Measurements from ENCODE around the gene C14orf119. TPM values are rescaled to one million over a fixed set of nuclear protein-coding genes. Genes with fewer than 3 reads are reported as not detected.

The C14orf119 gene
- total RNA-seq, 1 donor from 2014 or later: 27.3 TPM

GRCh38 chr14:23052182-23052623, 43.1 kb upstream of the C14orf119 start:
- no peak overlapping the region for H3K4me3 ChIP-seq (ENCODE audit: low read depth, low read length)
- DNase-seq (ENCODE audit: low read depth): no peak
- TF ChIP-seq, protein P1, sequence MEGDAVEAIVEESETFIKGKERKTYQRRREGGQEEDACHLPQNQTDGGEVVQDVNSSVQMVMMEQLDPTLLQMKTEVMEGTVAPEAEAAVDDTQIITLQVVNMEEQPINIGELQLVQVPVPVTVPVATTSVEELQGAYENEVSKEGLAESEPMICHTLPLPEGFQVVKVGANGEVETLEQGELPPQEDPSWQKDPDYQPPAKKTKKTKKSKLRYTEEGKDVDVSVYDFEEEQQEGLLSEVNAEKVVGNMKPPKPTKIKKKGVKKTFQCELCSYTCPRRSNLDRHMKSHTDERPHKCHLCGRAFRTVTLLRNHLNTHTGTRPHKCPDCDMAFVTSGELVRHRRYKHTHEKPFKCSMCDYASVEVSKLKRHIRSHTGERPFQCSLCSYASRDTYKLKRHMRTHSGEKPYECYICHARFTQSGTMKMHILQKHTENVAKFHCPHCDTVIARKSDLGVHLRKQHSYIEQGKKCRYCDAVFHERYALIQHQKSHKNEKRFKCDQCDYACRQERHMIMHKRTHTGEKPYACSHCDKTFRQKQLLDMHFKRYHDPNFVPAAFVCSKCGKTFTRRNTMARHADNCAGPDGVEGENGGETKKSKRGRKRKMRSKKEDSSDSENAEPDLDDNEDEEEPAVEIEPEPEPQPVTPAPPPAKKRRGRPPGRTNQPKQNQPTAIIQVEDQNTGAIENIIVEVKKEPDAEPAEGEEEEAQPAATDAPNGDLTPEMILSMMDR (conservative IDR thresholded peaks at IDR 0.05; ENCODE audit: low read depth, low read length): peak; percentile 37

- no peak for DNase-seq (ENCODE audit: low read depth)
- TF ChIP-seq, protein P1 (conservative IDR thresholded peaks at IDR 0.05; ENCODE audit: low read depth, low read length): no peak
- H3K4me3 ChIP-seq (ENCODE audit: low read depth, low read length): no peak overlapping the region
These were observed 42.6 kb upstream of the C14orf119 start for GRCh38 chr14:23052671-23053070.

DNA sequence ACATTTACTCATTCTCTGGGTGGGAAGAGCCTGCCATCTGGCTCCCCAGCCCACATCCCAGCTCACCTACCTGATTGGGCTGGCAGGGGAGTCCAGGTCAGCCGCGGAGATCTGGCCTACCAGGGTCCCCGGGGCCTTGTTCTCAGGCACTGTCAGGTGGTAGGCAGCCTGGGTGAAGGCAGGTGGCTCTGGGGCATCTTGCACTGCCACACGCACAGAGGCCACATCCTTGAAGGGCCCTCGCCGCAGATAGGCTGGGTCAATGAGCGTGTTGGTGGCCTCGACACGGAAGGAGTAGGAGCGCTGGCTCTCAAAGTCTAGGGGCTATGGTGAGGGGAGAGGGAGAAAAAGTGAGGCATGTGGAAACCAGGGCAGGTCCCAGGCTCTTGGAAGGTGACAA, 41.9 kb upstream of the C14orf119 start:
- H3K4me3 ChIP-seq (ENCODE audit: low read depth, low read length): no peak overlapping the region

GRCh38 chr14:23054000-23054811, 41.1 kb upstream of the C14orf119 start:
- H3K4me3 ChIP-seq (ENCODE audit: low read depth, low read length): no peak overlapping the region
- TF ChIP-seq, protein P1 (conservative IDR thresholded peaks at IDR 0.05; ENCODE audit: low read depth, low read length): no peak
- DNase-seq (ENCODE audit: low read depth): no peak

More for the DNA sequence above, 41.9 kb upstream of the C14orf119 start:
- TF ChIP-seq, protein P1 (conservative IDR thresholded peaks at IDR 0.05; ENCODE audit: low read depth, low read length): no peak
- no peak for DNase-seq (ENCODE audit: low read depth)

DNA sequence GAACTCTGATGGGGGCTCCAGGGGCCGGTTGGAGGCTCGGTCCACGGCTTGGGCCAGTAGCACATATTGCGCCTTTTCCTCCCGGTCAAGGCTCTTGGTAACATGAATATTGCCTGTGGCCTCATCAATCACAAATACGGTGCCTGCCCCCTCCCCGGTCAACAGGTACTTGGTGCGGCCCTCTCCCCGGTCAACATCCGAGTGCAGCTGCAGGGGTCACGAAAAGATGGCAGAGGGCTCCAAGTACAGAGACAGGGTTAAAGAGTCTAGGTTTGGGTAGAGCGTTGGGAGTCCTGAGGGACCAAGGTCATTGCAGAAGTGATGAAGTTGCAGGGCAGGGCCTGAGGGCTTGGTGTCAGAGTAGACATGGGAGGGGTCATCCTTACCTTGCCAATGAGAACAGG, 40.2 kb upstream of the C14orf119 start:
- no peak for DNase-seq (ENCODE audit: low read depth)
- TF ChIP-seq, protein P1 (conservative IDR thresholded peaks at IDR 0.05; ENCODE audit: low read depth, low read length): no peak

GRCh38 chr14:23055621-23056144, 39.6 kb upstream of the C14orf119 start:
- H3K4me3 ChIP-seq (ENCODE audit: low read depth, low read length): no peak overlapping the region

More for the DNA sequence above, 40.2 kb upstream of the C14orf119 start:
- H3K4me3 ChIP-seq (ENCODE audit: low read depth, low read length): no peak overlapping the region

More at GRCh38 chr14:23055621-23056144, 39.6 kb upstream of the C14orf119 start:
- TF ChIP-seq, protein P1 (conservative IDR thresholded peaks at IDR 0.05; ENCODE audit: low read depth, low read length): no peak
- no peak for DNase-seq (ENCODE audit: low read depth)

Measured in epithelial cell of proximal tubule (primary cell).